Activated CD8-positive, alpha-beta T cell treated with anti-CD3 and anti-CD28 coated beads for 36 hours (primary cell): ENCODE results near the gene PHF13. TPM values are rescaled to one million over a fixed set of nuclear protein-coding genes. Genes with fewer than 3 reads are reported as not detected.
"Not testable (repeated sequence)": the region's sequence is repeated elsewhere in the genome, so short reads cannot be mapped to it uniquely, and the experiment has no call there.

ENCODE experiments used
- ATAC-seq: fragments of 200-7000 bp; cut with Tn5 transposase; one replicate; pipeline ENCODE4 v1.10.0; 2021; ENCODE audit warnings: mild to moderate bottlenecking, moderate library complexity
- CTCF ChIA-PET: fragments of 350-600 bp; sonication (Branson Sonifier 250); formaldehyde crosslinking; loops from one replicate; lab custom pipeline; 2021; ENCODE audit warnings: antibody characterized with exemption; lab: Charles Lee
- POLR2A ChIA-PET: fragments of 350-600 bp; sonication (Branson Sonifier 250); formaldehyde crosslinking; loops from one replicate; lab custom pipeline; 2021; ENCODE audit warnings: antibody characterized with exemption; lab: Charles Lee
- DNase-seq: peaks from one replicate; pipeline ENCODE4 v3.0.0-alpha.2; 2020
- H3K27ac Mint-ChIP-seq: one replicate; pipeline ENCODE4 v1.8.0; 2021; ENCODE audit warnings: mild to moderate bottlenecking, mixed read lengths
- H3K27me3 Mint-ChIP-seq: one replicate; pipeline ENCODE4 v1.8.0; 2021; ENCODE audit warnings: mixed read lengths
- H3K36me3 Mint-ChIP-seq: one replicate; pipeline ENCODE4 v1.8.0; 2021; ENCODE audit warnings: low read depth, mixed read lengths
- H3K4me1 Mint-ChIP-seq: one replicate; pipeline ENCODE4 v1.8.0; 2021; ENCODE audit warnings: low read depth, mixed read lengths
- H3K4me3 Mint-ChIP-seq: one replicate; pipeline ENCODE4 v1.8.0; 2021; ENCODE audit warnings: mild to moderate bottlenecking, moderate library complexity, mixed read lengths
- H3K9me3 Mint-ChIP-seq: one replicate; pipeline ENCODE4 v1.8.0; 2021; ENCODE audit warnings: mixed read lengths
- CTCF ChIP-seq: fragments of 200-600 bp; IDR thresholded peaks from one replicate; pipeline ENCODE4 v1.8.0; 2022; ENCODE audit warnings: antibody characterized with exemption, mild to moderate bottlenecking
- intact Hi-C: fragments of 100-400 bp; cut with micrococcal nuclease; formaldehyde crosslinking; loops from one replicate; pipeline ENCODE4 v1.10.0; 2022
- total RNA-seq, 2 experiments: library from RNA; stranded (reverse); gene quantifications; one replicate each; pipeline ENCODE4 v1.2.3, GENCODE V29; 2021

PHF13 gene
- total RNA-seq, 2 experiments from 2014 or later: 12.5 to 14.8 TPM

GRCh38 chr1:6658359-6659060 is 45.0 kb downstream of the PHF13 start:
- DNase-seq (no peak), ATAC-seq (no peak)
- H3K36me3 Mint-ChIP-seq: peaks cover 18% of the 10 kb centered on the region
- intact Hi-C loops: no loop called here
- no peaks in the 10 kb centered on the region for H3K9me3 Mint-ChIP-seq
- TF ChIP-seq CTCF: no peak
- peaks cover 8% of the 10 kb centered on the region for H3K4me1 Mint-ChIP-seq
- no peak overlapping the region for H3K27ac Mint-ChIP-seq
- H3K27me3 Mint-ChIP-seq: no peaks in the 10 kb centered on the region
- ChIA-PET POLR2A (interaction anchor here (1.5 kb wide), 1 partner anchor 9 kb away, joined by 3 read pairs; no protein-coding TSS in a partner anchor), CTCF (interaction anchor here (0.8 to 2.5 kb wide), 2 partner anchors 12 to 129 kb away, joined by 3 to 14 read pairs; no protein-coding TSS in a partner anchor)
- no peak overlapping the region for H3K4me3 Mint-ChIP-seq

DNA sequence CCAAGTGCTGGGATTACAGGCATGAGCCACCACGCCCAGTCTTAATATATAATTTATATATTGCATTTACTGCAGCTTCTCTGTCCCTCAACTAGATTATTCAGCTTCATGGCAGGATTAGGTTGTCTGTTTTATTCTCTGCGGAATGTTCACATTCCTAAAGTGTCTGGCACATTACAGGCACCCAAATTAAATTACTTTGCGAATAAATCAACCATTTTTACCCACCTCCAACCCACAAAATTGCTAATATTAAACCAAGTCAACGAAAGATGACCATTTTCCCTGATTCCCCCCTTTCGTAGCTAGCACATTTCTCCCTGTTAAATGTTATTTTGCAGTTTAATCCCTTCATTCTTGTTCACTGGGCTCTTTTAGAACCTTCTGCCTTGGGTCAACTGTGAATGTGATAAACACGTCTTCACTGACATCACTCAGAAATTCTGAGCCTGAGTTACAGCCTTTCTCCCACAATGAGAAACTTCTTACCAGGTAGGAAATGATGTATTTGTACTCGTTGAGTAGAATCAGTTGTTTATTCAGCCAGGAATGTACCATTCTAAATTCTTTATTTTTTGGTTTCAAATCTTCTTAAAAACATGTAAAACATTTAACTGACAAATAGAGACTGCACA is 47.0 kb downstream of the PHF13 start:
- H3K4me1 Mint-ChIP-seq: peaks cover 8% of the 10 kb centered on the region
- H3K27ac Mint-ChIP-seq: no peak overlapping the region
- H3K36me3 Mint-ChIP-seq: peaks cover 16% of the 10 kb centered on the region
- no peaks in the 10 kb centered on the region for H3K27me3 Mint-ChIP-seq
- no peak overlapping the region for H3K4me3 Mint-ChIP-seq
- no peak for TF ChIP-seq CTCF
- ChIA-PET POLR2A (no interaction called here), CTCF (interaction anchor here (1.5 kb wide), 1 partner anchor 14 kb away, joined by 3 read pairs; no protein-coding TSS in a partner anchor)
- DNase-seq: no peak
- ATAC-seq: no peak
- no peaks in the 10 kb centered on the region for H3K9me3 Mint-ChIP-seq
- intact Hi-C loops: no loop called here

- H3K27ac Mint-ChIP-seq, intact Hi-C loops, H3K4me3 Mint-ChIP-seq, DNase-seq, H3K27me3 Mint-ChIP-seq, H3K4me1 Mint-ChIP-seq, ATAC-seq, H3K9me3 Mint-ChIP-seq: not testable (repeated sequence)
- ChIA-PET POLR2A (interaction anchor here (0.9 to 1.6 kb wide), 2 partner anchors 10 to 16 kb away, joined by 3 to 4 read pairs; no protein-coding TSS in a partner anchor), CTCF (interaction anchor here (2.5 kb wide), 1 partner anchor 16 kb away, joined by 8 read pairs; no protein-coding TSS in a partner anchor)
- H3K36me3 Mint-ChIP-seq: peaks cover 22% of the 10 kb centered on the region
These were observed 48.9 kb downstream of the PHF13 start for GRCh38 chr1:6662468-6662867.

DNA sequence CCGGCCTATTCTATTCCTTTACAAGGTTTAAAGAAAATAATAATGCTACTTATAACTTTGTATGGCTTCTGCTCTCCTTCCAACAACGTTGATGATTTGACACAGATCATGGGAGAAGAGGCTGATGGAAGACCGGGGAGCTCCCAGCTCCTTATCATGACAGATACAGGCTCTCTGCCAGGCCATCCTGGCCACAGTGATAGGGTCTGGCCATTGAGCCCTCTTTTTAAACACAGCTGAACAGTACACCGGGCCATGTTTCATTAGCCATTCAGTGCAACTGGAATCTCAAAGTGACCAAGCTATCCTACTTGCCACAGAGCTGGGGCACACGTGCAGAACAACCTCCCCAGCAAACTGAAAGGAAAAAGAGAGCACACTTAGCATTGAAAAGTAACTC is 53.2 kb downstream of the PHF13 start:
- POLR2A ChIA-PET: no interaction called here
- no peak overlapping the region for H3K27ac Mint-ChIP-seq

GRCh38 chr1:6667139-6667538 is 53.6 kb downstream of the PHF13 start:
- DNase-seq: no peak
- no peaks in the 10 kb centered on the region for H3K4me1 Mint-ChIP-seq
- no peaks in the 10 kb centered on the region for H3K9me3 Mint-ChIP-seq
- peaks cover 28% of the 10 kb centered on the region for H3K36me3 Mint-ChIP-seq
- intact Hi-C loops: no loop called here
- no peak overlapping the region for H3K4me3 Mint-ChIP-seq
- ATAC-seq: no peak
- TF ChIP-seq CTCF: no peak
- ChIA-PET POLR2A (interaction anchor here (0.6 kb wide), 1 partner anchor 9 kb away, joined by 3 read pairs; no protein-coding TSS in a partner anchor), CTCF (interaction anchor here (0.7 kb wide), 1 partner anchor 21 kb away, joined by 3 read pairs; no protein-coding TSS in a partner anchor)
- H3K27me3 Mint-ChIP-seq: no peaks in the 10 kb centered on the region
- H3K27ac Mint-ChIP-seq: no peak overlapping the region

More for the DNA sequence above, 53.2 kb downstream of the PHF13 start:
- TF ChIP-seq CTCF: no peak
- ATAC-seq: no peak
- Mint-ChIP-seq H3K4me1 (no peaks in the 10 kb centered on the region), H3K27me3 (no peaks in the 10 kb centered on the region), H3K36me3 (peaks cover 28% of the 10 kb centered on the region), H3K9me3 (no peaks in the 10 kb centered on the region), H3K4me3 (no peak overlapping the region)
- intact Hi-C loops: no loop called here
- no peak for DNase-seq
- CTCF ChIA-PET: no interaction called here
